ENCODE measurements around the gene FGF9. TPM values are rescaled to one million over a fixed set of nuclear protein-coding genes. Genes with fewer than 3 reads are reported as not detected.

The FGF9 gene
- total RNA-seq, 1 experiment from 2014 or later, result not detected

GRCh38 chr13:21736926-21737325 is 66.1 kb downstream of the FGF9 start:
- CTCF ChIA-PET, result no interaction called here
- H3K36me3 ChIP-seq (ENCODE audit: low read depth, low read length), result no peaks in the 10 kb centered on the region
- H2AFZ ChIP-seq (ENCODE audit: low read length), result no peak overlapping the region
- H3K9ac ChIP-seq (ENCODE audit: low read length), result no peak overlapping the region
- no peaks in the 10 kb centered on the region for H3K9me2 ChIP-seq (replicated peaks; ENCODE audit: low read length)
- intact Hi-C loops (cut with micrococcal nuclease), result no loop called here
- H3K9me3 ChIP-seq (ENCODE audit: low read length), result no peaks in the 10 kb centered on the region
- no peak for ATAC-seq
- no peak overlapping the region for H3K4me3 ChIP-seq (ENCODE audit: low read length)
- H3K4me2 ChIP-seq (ENCODE audit: low read length), result no peak overlapping the region
- TF ChIP-seq CTCF (conservative IDR thresholded peaks at IDR 0.05; ENCODE audit: low read depth, low read length) (no peak), EZH2phosphoT487 (IDR thresholded peaks at IDR 0.05; ENCODE audit: borderline replicate concordance, low read length) (no peak), EZH2 (IDR thresholded peaks at IDR 0.05; ENCODE audit: low read length, unreplicated experiment) (no peak)
- no peak overlapping the region for H3K27ac ChIP-seq (ENCODE audit: low read length)
- no peaks in the 10 kb centered on the region for H4K20me1 ChIP-seq (ENCODE audit: low read length)
- peaks cover 48% of the 10 kb centered on the region for H3K27me3 ChIP-seq (ENCODE audit: low read length)
- H3F3A ChIP-seq (ENCODE audit: low read length, unreplicated experiment), result no peaks in the 10 kb centered on the region
- POLR2A ChIA-PET (ENCODE audit: unreplicated experiment), result no interaction called here
- H3K4me1 ChIP-seq (ENCODE audit: insufficient read depth, low read length), result no peaks in the 10 kb centered on the region
- no peaks in the 10 kb centered on the region for H3K79me2 ChIP-seq (ENCODE audit: low read length)
- no peak for DNase-seq
- BruUV-seq (replicated peaks), result no TSS peak

- H3K36me3 ChIP-seq (ENCODE audit: low read depth, low read length), result no peaks in the 10 kb centered on the region
- no peaks in the 10 kb centered on the region for H3K9me2 ChIP-seq (replicated peaks; ENCODE audit: low read length)
- no peak overlapping the region for H3K27ac ChIP-seq (ENCODE audit: low read length)
- no peaks in the 10 kb centered on the region for H3K9me3 ChIP-seq (ENCODE audit: low read length)
- DNase-seq (no peak), ATAC-seq (no peak)
- H3K4me3 ChIP-seq (ENCODE audit: low read length), result no peak overlapping the region
- no peak for TF ChIP-seq EZH2 (IDR thresholded peaks at IDR 0.05; ENCODE audit: low read length, unreplicated experiment)
- TF ChIP-seq CTCF (conservative IDR thresholded peaks at IDR 0.05; ENCODE audit: low read depth, low read length), result no peak
- no peak for TF ChIP-seq EZH2phosphoT487 (IDR thresholded peaks at IDR 0.05; ENCODE audit: borderline replicate concordance, low read length)
- no peak overlapping the region for H3K9ac ChIP-seq (ENCODE audit: low read length)
- no peaks in the 10 kb centered on the region for H3F3A ChIP-seq (ENCODE audit: low read length, unreplicated experiment)
- no peak overlapping the region for H3K4me2 ChIP-seq (ENCODE audit: low read length)
- ChIA-PET CTCF (no interaction called here), POLR2A (ENCODE audit: unreplicated experiment) (no interaction called here)
- no TSS peak for BruUV-seq (replicated peaks)
- no peaks in the 10 kb centered on the region for H3K79me2 ChIP-seq (ENCODE audit: low read length)
- no peak overlapping the region for H2AFZ ChIP-seq (ENCODE audit: low read length)
- no peaks in the 10 kb centered on the region for H4K20me1 ChIP-seq (ENCODE audit: low read length)
- H3K4me1 ChIP-seq (ENCODE audit: insufficient read depth, low read length), result no peaks in the 10 kb centered on the region
- peaks cover 52% of the 10 kb centered on the region for H3K27me3 ChIP-seq (ENCODE audit: low read length)
- intact Hi-C loops (cut with micrococcal nuclease), result no loop called here
Observed at GRCh38 chr13:21738630-21739029, 67.8 kb downstream of the FGF9 start.

GRCh38 chr13:21739771-21740170 is 68.9 kb downstream of the FGF9 start:
- intact Hi-C loops (cut with micrococcal nuclease), result no loop called here
- H3K27ac ChIP-seq (ENCODE audit: low read length), result no peak overlapping the region
- H3K27me3 ChIP-seq (ENCODE audit: low read length), result peaks cover 52% of the 10 kb centered on the region
- no peaks in the 10 kb centered on the region for H3K4me1 ChIP-seq (ENCODE audit: insufficient read depth, low read length)
- H3K9me3 ChIP-seq (ENCODE audit: low read length), result no peaks in the 10 kb centered on the region
- no peaks in the 10 kb centered on the region for H3K79me2 ChIP-seq (ENCODE audit: low read length)
- no peak overlapping the region for H2AFZ ChIP-seq (ENCODE audit: low read length)
- H3K36me3 ChIP-seq (ENCODE audit: low read depth, low read length), result no peaks in the 10 kb centered on the region
- H3K9me2 ChIP-seq (replicated peaks; ENCODE audit: low read length), result no peaks in the 10 kb centered on the region
- ATAC-seq, result no peak
- no TSS peak for BruUV-seq (replicated peaks)
- H3F3A ChIP-seq (ENCODE audit: low read length, unreplicated experiment), result no peaks in the 10 kb centered on the region
- TF ChIP-seq CTCF (conservative IDR thresholded peaks at IDR 0.05; ENCODE audit: low read depth, low read length) (no peak), EZH2 (IDR thresholded peaks at IDR 0.05; ENCODE audit: low read length, unreplicated experiment) (no peak), EZH2phosphoT487 (IDR thresholded peaks at IDR 0.05; ENCODE audit: borderline replicate concordance, low read length) (no peak)
- H4K20me1 ChIP-seq (ENCODE audit: low read length), result no peaks in the 10 kb centered on the region
- H3K4me2 ChIP-seq (ENCODE audit: low read length), result no peak overlapping the region
- H3K4me3 ChIP-seq (ENCODE audit: low read length), result no peak overlapping the region
- POLR2A ChIA-PET (ENCODE audit: unreplicated experiment), result no interaction called here
- H3K9ac ChIP-seq (ENCODE audit: low read length), result no peak overlapping the region
- CTCF ChIA-PET, result no interaction called here
- no peak for DNase-seq
